CD4-positive, alpha-beta T cell (primary cell): ENCODE data around the gene NTM. TPM values are rescaled to one million over a fixed set of nuclear protein-coding genes. Genes with fewer than 3 reads are reported as not detected.

ENCODE experiments used
- ATAC-seq: fragments of 200-7000 bp; cut with Tn5 transposase; one replicate; pipeline ENCODE4 v1.10.0; 2022; ENCODE audit warnings: mild to moderate bottlenecking; ENCODE audit not compliant: poor library complexity
- CTCF ChIA-PET: fragments of 350-600 bp; sonication (Branson Sonifier 250); formaldehyde crosslinking; loops from one replicate; lab custom pipeline; 2021; ENCODE audit warnings: antibody characterized with exemption, inconsistent platforms; lab: Charles Lee
- POLR2A ChIA-PET: fragments of 350-600 bp; sonication (Branson Sonifier 250); formaldehyde crosslinking; loops from one replicate; lab custom pipeline; 2021; ENCODE audit warnings: antibody characterized with exemption, inconsistent platforms; lab: Charles Lee
- DNase-seq, 14 experiments: peaks; one replicate each; pipeline ENCODE4 v3.0.0-alpha.2; 2013 to 2020; ENCODE audit warnings: mixed read lengths in 2 of 14
- H3K27ac ChIP-seq, 2 donors: one replicate each; pipeline versions ENCODE4 v1.5.1 to v1.7.0; 2013; ENCODE audit warnings: low read length in 2 of 2, low read depth in 1 of 2, mild to moderate bottlenecking in 1 of 2
- H3K27me3 ChIP-seq, 2 experiments: 1 replicate in 1 of 2; 2 replicates in 1 of 2; pipeline versions ENCODE4 v1.6.1 to v1.7.0; 2013; ENCODE audit warnings: low read length in 2 of 2, control low read depth in 1 of 2, mild to moderate bottlenecking in 1 of 2, moderate library complexity in 1 of 2; ENCODE audit not compliant: insufficient read depth in 2 of 2, control insufficient read depth in 1 of 2
- H3K36me3 ChIP-seq: one replicate; pipeline ENCODE4 v1.6.1; 2013; ENCODE audit warnings: low read length, control low read depth; ENCODE audit not compliant: insufficient read depth
- H3K4me1 ChIP-seq: one replicate; pipeline ENCODE4 v1.6.1; 2013; ENCODE audit warnings: low read length, control low read depth; ENCODE audit not compliant: insufficient read depth
- H3K4me3 ChIP-seq: one replicate; pipeline ENCODE4 v1.5.1; 2013; ENCODE audit warnings: mild to moderate bottlenecking, low read length, moderate library complexity
- H3K9me3 ChIP-seq, 2 experiments: 1 replicate in 1 of 2; 2 replicates in 1 of 2; pipeline versions ENCODE4 v1.6.1 to v1.7.0; 2013; ENCODE audit warnings: low read length in 2 of 2, mild to moderate bottlenecking in 2 of 2, control low read depth in 1 of 2, moderate library complexity in 1 of 2; ENCODE audit not compliant: control insufficient read depth in 1 of 2, insufficient read depth in 1 of 2
- H3K27ac Mint-ChIP-seq: one replicate; pipeline ENCODE4 v1.8.0; 2020; ENCODE audit warnings: mixed read lengths
- H3K27me3 Mint-ChIP-seq: one replicate; pipeline ENCODE4 v1.8.0; 2021; ENCODE audit warnings: mixed read lengths
- H3K36me3 Mint-ChIP-seq: one replicate; pipeline ENCODE4 v1.8.0; 2021; ENCODE audit warnings: low read depth, mixed read lengths
- H3K4me1 Mint-ChIP-seq: one replicate; pipeline ENCODE4 v1.8.0; 2021; ENCODE audit warnings: low read depth, mixed read lengths
- H3K4me3 Mint-ChIP-seq: one replicate; pipeline ENCODE4 v1.8.0; 2020; ENCODE audit warnings: mild to moderate bottlenecking, mixed read lengths
- H3K9me3 Mint-ChIP-seq: one replicate; pipeline ENCODE4 v1.8.0; 2020; ENCODE audit warnings: mixed read lengths
- intact Hi-C, 2 experiments: fragments of 100-400 bp; cut with DNase I in 1 of 2; cut with micrococcal nuclease in 1 of 2; formaldehyde crosslinking; loops; one replicate each; pipeline versions ENCODE4 v1.15.1 to v1.9.0; 2023 to 2025; cut with DNase I, micrococcal nuclease
- total RNA-seq, 174 experiments: library from RNA in 2 of 174; stranded (reverse) in 2 of 174; gene quantifications; one replicate each; pipeline ENCODE4 v1.2.3 and lab custom pipeline; 2021 to 2026
- TF ChIP-seq, protein P1 (sequence below): fragments of 200-600 bp; IDR thresholded peaks from one replicate; pipeline ENCODE4 v1.8.0; 2022; ENCODE audit warnings: antibody characterized with exemption, mild to moderate bottlenecking

Gene NTM
- total RNA-seq, 2 experiments from 2014 or later = not detected

GRCh38 chr11:131954146-131954545, 583.7 kb downstream of the NTM start:
- no peak overlapping the region for H3K4me3 ChIP-seq
- H3K9me3 Mint-ChIP-seq = no peaks in the 10 kb centered on the region
- POLR2A ChIA-PET = no interaction called here
- no peak overlapping the region for H3K27ac Mint-ChIP-seq
- H3K27me3 ChIP-seq = no peaks in the 10 kb centered on the region
- no peak overlapping the region for H3K4me3 Mint-ChIP-seq
- CTCF ChIA-PET = no interaction called here
- H3K4me1 Mint-ChIP-seq = no peaks in the 10 kb centered on the region
- ATAC-seq (no peak), DNase-seq (no peak)
- H3K9me3 ChIP-seq = no peaks in the 10 kb centered on the region
- H3K36me3 Mint-ChIP-seq = no peaks in the 10 kb centered on the region
- H3K27me3 Mint-ChIP-seq = no peaks in the 10 kb centered on the region
- TF ChIP-seq, protein P1, sequence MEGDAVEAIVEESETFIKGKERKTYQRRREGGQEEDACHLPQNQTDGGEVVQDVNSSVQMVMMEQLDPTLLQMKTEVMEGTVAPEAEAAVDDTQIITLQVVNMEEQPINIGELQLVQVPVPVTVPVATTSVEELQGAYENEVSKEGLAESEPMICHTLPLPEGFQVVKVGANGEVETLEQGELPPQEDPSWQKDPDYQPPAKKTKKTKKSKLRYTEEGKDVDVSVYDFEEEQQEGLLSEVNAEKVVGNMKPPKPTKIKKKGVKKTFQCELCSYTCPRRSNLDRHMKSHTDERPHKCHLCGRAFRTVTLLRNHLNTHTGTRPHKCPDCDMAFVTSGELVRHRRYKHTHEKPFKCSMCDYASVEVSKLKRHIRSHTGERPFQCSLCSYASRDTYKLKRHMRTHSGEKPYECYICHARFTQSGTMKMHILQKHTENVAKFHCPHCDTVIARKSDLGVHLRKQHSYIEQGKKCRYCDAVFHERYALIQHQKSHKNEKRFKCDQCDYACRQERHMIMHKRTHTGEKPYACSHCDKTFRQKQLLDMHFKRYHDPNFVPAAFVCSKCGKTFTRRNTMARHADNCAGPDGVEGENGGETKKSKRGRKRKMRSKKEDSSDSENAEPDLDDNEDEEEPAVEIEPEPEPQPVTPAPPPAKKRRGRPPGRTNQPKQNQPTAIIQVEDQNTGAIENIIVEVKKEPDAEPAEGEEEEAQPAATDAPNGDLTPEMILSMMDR = no peak
- H3K27ac ChIP-seq = no peak overlapping the region
- no peaks in the 10 kb centered on the region for H3K36me3 ChIP-seq
- intact Hi-C loops = no loop called here
- H3K4me1 ChIP-seq = no peaks in the 10 kb centered on the region

DNA sequence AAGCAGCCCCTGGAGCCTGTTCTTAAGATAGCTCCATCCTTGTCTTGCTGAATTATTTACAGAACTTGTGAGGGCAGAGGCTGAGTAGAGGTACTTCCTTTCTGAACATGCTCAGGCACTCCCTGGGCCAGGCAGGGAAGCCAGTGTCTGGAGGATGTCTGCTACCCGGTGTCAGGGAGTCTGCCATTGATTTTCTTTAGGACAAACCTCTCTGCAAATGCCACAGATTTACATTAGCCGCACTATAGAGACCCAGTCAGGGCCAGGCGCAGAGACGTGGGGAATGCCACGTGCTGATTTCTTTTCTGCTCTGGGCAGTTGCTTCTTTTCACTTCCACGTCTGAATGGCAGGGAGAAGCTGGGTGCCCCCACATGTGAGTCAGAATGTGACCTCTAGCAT, 585.5 kb downstream of the NTM start:
- Histone ChIP-seq H3K27ac (no peak overlapping the region), H3K27me3 (no peaks in the 10 kb centered on the region), H3K4me3 (no peak overlapping the region), H3K9me3 (no peaks in the 10 kb centered on the region), H3K36me3 (no peaks in the 10 kb centered on the region), H3K4me1 (no peaks in the 10 kb centered on the region)
- Mint-ChIP-seq H3K9me3 (no peaks in the 10 kb centered on the region), H3K4me3 (no peak overlapping the region), H3K27me3 (no peaks in the 10 kb centered on the region), H3K36me3 (no peaks in the 10 kb centered on the region), H3K4me1 (no peaks in the 10 kb centered on the region), H3K27ac (no peak overlapping the region)
- TF ChIP-seq, protein P1 = no peak
- CTCF ChIA-PET = no interaction called here
- ATAC-seq = no peak
- no peak for DNase-seq
- POLR2A ChIA-PET = no interaction called here
- intact Hi-C loops = no loop called here

GRCh38 chr11:131957201-131957600, 586.8 kb downstream of the NTM start:
- Histone ChIP-seq H3K4me3 (no peak overlapping the region), H3K27ac (no peak overlapping the region), H3K9me3 (no peaks in the 10 kb centered on the region), H3K36me3 (no peaks in the 10 kb centered on the region), H3K4me1 (no peaks in the 10 kb centered on the region), H3K27me3 (no peaks in the 10 kb centered on the region)
- no peak for ATAC-seq
- Mint-ChIP-seq H3K4me1 (no peaks in the 10 kb centered on the region), H3K27ac (no peak overlapping the region), H3K27me3 (no peaks in the 10 kb centered on the region), H3K36me3 (no peaks in the 10 kb centered on the region), H3K9me3 (no peaks in the 10 kb centered on the region), H3K4me3 (no peak overlapping the region)
- ChIA-PET CTCF (no interaction called here), POLR2A (no interaction called here)
- no peak for DNase-seq
- intact Hi-C loops = no loop called here
- TF ChIP-seq, protein P1 = no peak
